GM15510 (cell line): ENCODE results near the gene TLE1.

Experiments
- POLR2A ChIP-seq: IDR thresholded peaks from 3 replicates; pipeline ENCODE4 v1.6.1; 2011; ENCODE audit warnings: borderline replicate concordance; ENCODE audit not compliant: insufficient read length; ENCODE audit errors: extremely low read depth

TLE1 gene

GRCh38 chr9:81690251-81690851 lies 1.0 kb upstream of the TLE1 start:
- TF ChIP-seq POLR2A, result no peak

- TF ChIP-seq POLR2A, result no peak
Measured at GRCh38 chr9:81687521-81688261, 1.7 kb downstream of the TLE1 start.

- no peak for TF ChIP-seq POLR2A
Measured at GRCh38 chr9:81686614-81687520, 2.5 kb downstream of the TLE1 start.

- TF ChIP-seq POLR2A, result no peak
Measured at GRCh38 chr9:81685763-81686613, 3.4 kb downstream of the TLE1 start.

- TF ChIP-seq POLR2A, result no peak
Measured at GRCh38 chr9:81684635-81685034, 4.7 kb downstream of the TLE1 start.

- no peak for TF ChIP-seq POLR2A
Measured at GRCh38 chr9:81683704-81684103, 5.6 kb downstream of the TLE1 start.

GRCh38 chr9:81683238-81683637 lies 6.1 kb downstream of the TLE1 start:
- no peak for TF ChIP-seq POLR2A

GRCh38 chr9:81682797-81683196 lies 6.5 kb downstream of the TLE1 start:
- TF ChIP-seq POLR2A, result no peak

GRCh38 chr9:81682177-81682576 lies 7.2 kb downstream of the TLE1 start:
- no peak for TF ChIP-seq POLR2A

- TF ChIP-seq POLR2A, result no peak
Measured at GRCh38 chr9:81680506-81680905, 8.8 kb downstream of the TLE1 start.

GRCh38 chr9:81680006-81680405 lies 9.3 kb downstream of the TLE1 start:
- TF ChIP-seq POLR2A, result no peak

GRCh38 chr9:81678088-81678487 lies 11.3 kb downstream of the TLE1 start:
- TF ChIP-seq POLR2A, result no peak

GRCh38 chr9:81676395-81676794 lies 13.0 kb downstream of the TLE1 start:
- TF ChIP-seq POLR2A, result no peak

GRCh38 chr9:81673310-81673709 lies 16.0 kb downstream of the TLE1 start:
- no peak for TF ChIP-seq POLR2A

- TF ChIP-seq POLR2A, result no peak
Measured at GRCh38 chr9:81671880-81672280, 17.5 kb downstream of the TLE1 start.

GRCh38 chr9:81669866-81670265 lies 19.5 kb downstream of the TLE1 start:
- TF ChIP-seq POLR2A, result no peak
